HG02642 (cell line): Measurements from ENCODE around the gene SNAI3.

Experiments used
- ATAC-seq: cut with Tn5 transposase; IDR thresholded peaks from one replicate; pipeline ENCODE4 v1.9.1; 2021; ENCODE audit warnings: mild to moderate bottlenecking; ENCODE audit not compliant: unreplicated experiment, poor library complexity

Gene SNAI3

DNA sequence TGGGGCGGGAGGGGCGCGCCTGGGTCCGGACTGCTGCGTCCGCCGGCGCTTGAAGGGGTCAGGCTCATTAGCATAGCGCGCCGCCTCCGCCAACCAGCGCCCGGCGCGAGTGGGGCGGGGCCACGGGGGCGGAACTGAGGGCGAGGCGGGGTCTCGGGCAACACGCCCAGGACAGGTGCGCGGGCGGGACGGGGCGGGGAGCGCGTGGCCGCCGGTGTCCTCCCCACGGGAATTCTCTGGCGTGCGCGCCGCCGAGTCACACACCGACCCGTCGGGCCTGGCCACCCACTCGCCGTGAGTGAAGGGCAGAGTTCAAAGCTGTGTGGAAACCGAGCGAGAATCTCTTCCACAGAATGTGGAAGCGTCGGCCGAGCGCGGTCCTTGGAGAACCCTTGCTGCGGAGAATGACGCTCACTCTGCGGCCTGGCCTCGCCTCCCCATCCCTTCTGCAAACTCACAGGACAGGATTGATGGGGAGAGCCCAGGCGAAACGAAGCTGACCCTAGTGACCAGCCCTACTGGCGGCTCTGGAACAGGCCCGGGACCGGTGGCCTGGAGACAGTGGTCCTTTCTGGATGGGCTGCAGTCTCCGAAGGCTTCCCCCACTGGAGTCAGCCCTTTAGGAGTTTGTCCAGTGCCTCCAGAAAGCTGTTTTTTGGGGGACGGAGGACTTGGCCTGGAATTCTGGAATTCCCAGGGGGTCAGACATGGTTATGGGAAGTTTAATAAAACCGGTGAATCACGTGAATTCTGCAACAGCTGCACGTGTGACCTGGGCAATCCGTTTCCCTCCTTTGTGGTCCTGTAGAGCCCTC, at the start of gene SNAI3:
TSS of gene SNAI3 (minus strand) at position 69 of the 815 bp plus-strand sequence. CDS start 101 bp downstream, outside the sequence.
- ATAC-seq = peak; percentile 72

DNA sequence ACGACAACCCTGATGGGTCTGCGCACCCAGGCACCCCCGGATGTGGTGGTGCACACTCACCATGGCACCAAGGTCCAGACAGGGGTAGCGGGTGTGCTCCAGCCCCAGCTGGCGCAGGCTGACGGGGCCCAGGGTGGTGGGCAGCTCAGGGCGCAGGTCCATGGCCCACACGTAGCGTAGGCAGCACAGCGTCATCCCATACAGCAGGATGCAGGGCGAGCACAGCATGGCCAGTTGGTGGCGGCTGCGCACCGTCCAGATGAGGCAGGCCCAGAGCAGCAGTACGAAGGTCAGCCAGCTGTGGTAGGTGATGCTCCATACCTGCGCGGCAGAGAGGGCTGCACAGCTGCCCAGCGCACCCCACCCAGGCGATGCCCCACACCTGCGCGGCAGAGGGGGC, 49.8 kb upstream of the SNAI3 start:
- ATAC-seq = no peak

DNA sequence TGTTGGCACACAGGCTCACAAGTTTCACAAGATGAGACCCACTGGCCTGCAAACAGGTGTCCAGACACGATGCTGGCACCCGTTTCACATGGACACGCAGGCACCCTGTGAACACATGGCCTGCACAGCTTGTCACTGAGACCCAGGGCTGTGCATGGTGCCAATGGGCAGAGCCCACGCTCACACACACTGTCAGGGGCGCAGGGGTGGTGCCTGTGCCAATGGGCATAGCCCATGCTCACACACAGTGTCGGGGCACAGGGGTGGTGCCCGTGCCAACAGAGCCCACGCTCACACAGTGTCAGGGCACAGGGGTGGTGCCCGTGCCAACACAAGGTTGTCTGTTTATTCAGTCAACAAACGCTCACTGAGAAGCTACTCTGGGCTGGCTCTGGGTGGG, 49.3 kb upstream of the SNAI3 start:
- ATAC-seq = no peak

GRCh38 chr16:88735121-88735520, 48.8 kb upstream of the SNAI3 start:
- ATAC-seq = no peak

DNA sequence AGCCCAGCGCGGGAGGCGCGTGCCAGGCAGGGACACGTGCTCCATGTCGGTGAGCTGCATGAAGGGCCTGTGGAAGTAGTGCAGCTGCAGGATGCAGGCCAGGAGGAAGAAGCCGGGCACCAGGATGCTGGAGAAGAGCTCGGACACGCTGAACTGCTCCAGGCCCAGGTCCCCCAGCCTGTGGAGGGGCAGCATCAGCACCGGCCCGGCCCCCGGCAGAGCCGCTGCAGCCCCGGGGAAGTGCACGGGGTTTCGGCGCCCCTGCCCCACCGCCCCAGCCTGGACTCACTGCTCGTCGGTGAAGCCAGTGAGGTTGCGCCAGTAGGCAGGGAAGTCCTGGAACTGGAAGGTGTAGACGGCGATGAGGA, 48.0 kb upstream of the SNAI3 start:
- no peak for ATAC-seq

DNA sequence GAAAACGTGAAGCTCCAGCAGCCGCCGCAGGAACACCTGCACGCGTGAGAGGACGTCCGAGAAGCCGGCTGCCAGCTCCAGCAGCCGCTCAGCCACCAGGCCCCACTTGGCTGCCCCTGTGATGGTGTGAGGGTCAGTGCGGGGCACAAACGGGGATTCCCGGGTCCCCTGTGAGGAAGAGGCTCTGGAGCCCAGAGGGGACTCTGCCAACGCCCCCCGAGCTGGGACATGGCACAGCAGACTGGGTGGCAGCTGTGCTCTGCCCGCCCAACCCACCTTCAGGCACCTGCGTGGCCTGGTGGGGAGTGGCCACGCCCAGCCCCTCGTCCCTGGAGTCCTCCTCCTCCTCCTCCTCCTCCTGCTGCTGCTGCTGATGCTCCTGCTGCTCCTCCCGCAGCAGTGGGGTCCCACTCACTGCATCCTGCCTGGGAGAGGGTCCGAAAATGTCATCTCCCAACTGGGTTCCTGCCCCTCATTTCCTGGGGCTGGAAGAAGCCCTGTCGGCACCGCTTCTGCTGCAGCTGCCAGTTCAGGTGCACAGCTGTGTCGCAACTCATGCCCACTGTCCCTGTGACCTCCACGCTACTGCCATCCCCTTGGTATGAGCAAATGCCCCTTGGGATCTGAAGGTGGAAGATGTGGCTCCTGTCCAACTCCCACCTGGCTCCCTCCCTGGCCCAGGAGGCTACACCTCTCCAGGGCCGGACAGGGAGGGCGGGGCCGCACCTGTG, 47.5 kb upstream of the SNAI3 start:
- no peak for ATAC-seq

GRCh38 chr16:88732961-88733294, 46.6 kb upstream of the SNAI3 start:
- ATAC-seq = no peak

DNA sequence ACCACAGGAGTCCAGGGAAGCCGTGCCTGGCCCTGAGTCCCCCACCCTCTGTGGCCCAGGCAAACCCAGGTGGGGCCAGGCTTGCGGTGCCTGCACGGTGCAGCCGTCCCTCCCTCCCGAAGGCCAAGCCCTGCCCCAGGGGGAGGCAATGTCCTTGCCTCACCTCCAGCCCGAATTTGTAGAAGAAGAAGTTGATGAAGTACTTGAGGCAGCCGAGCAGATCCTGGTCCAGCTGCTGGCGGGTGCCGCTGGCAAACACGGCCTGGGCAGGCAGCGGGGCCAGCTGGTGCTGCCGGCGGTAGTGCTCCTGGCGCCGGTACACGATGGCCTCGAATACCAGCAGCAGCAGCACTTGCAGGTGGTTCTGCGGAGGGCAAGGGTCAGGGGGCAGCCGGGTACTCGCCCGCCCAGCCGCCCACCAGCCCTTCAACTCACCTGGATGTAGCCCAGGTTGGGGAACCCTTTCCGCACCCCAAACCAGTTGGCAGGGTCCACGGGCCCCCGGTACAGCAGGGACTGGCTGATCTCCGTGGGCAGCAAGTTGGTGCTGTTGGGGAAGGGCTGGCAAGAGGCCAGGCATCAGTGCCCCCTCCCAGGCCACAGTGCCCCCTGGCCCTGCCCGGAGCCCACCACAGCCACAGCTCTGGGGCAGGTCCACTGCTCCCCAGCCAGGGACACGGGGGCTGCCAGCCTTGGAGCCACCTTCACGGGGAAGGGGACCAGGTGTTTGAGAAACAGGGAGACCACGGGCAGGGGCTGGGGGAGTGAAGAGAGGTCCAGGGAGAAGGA, 46.1 kb upstream of the SNAI3 start:
- no peak for ATAC-seq

DNA sequence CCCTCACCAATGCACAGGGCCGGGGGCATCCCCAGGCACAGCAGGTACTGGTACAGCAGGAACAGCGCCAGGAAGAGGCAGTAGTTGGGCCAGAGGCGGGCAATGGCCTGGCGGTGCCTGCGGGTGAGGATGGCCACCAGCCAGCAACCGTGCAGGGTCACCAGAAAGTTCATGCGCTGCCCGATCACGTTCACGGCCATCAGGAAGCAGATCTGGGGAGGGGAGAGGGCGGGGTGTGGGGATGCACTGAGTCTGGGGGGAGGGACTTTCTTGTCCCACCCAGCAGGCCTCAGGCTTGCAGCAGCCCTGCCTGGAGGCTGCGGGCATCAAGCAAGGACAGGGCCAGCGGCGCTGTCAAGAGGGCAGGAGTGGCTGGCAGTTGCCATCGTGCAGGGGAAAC, 45.4 kb upstream of the SNAI3 start:
- ATAC-seq = no peak

GRCh38 chr16:88730632-88731607, 44.6 kb upstream of the SNAI3 start:
- ATAC-seq = no peak

DNA sequence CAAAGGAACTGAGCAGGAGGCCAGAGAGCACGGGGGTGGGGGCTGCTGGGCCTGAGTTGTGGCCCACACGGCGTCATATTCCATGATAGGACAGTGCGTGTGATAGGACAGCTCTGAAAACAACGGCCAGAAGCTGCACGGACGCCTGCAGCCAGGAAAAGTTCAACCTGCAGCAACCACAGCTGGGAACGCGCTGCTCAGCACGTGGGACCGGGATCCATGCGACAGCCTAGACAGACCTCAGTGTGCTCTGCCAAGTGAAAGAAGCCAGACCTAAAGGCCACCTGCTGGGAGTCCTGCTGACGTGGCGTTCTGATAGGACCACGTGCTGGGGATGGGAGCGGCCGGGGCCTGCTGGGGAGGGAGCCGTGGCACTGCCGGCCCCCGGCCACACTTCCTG, 41.6 kb upstream of the SNAI3 start:
- ATAC-seq = no peak

- ATAC-seq = no peak
Measured at GRCh38 chr16:88726981-88727380, 40.7 kb upstream of the SNAI3 start.

DNA sequence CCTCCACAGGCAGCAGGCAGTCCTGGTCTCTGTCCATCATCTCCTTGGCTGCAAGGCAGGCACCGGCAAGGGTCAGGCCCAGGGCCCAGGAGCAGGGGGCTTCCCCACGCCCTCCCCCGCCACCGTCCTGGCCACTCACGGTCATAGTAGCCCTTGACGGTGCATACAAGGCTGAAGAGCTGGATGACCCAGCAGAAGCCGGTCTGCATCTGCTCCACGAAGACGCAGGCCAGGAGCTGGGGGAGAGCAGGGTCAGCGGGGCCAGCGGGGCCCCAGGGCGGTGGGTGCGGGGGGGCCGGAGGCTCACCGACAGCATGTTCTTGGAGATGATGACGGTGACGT, 40.1 kb upstream of the SNAI3 start:
- ATAC-seq = no peak

GRCh38 chr16:88725609-88726407, 39.5 kb upstream of the SNAI3 start:
- ATAC-seq = no peak

GRCh38 chr16:88724855-88725555, 38.7 kb upstream of the SNAI3 start:
- ATAC-seq = no peak

DNA sequence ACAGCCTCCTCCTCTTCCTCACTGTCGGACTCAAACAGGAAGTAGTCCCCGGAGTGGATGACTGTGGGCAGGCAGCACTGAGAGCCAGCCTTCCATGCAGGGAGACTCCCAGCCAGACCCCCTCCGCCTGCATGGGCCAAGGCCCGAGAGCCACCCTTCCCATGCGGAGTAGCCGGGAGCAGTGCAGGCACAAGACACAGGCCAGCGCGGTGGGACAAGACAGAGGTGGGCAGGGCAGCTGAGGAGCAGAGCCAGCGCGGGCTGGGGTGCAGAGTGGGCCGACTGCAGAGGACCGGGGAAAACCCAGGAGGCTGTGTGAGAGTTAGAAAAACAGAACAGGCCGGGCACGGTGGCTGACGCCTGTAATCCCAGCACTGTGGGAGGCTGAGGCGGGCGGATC, 37.6 kb upstream of the SNAI3 start:
- no peak for ATAC-seq

DNA sequence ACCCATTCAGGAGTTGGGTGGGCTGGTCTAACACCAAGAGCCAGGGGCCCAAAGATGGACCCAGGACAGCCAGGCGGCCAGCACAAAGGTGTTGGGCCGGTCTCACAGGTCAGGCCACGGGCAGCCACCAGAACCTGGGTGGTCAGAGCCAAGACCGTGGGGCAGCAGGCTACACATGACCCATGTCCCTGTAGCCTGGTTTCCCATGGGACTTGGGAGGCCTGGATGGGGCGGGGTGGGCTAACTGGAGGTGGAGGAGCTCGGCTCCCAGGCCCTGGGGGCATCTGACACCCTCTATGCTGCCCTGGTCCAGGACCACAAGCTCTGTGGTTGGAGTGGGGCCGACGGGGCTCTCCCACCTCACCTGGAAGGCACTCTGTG, 37.2 kb upstream of the SNAI3 start:
- no peak for ATAC-seq

GRCh38 chr16:88722784-88723506, 36.6 kb upstream of the SNAI3 start:
- ATAC-seq = no peak
